GF-D8 (cell line): ENCODE results near the gene GAK.
"Not testable (repeated sequence)": the region's sequence is repeated elsewhere in the genome, so short reads cannot be mapped to it uniquely, and the experiment has no call there.

Experiments
- DNase-seq: peaks from one replicate; lab custom pipeline; 2025; lab: John Stamatoyannopoulos, UW

GAK gene

GRCh38 chr4:952881-953573, 20.9 kb upstream of the GAK start:
- no peak for DNase-seq

DNA sequence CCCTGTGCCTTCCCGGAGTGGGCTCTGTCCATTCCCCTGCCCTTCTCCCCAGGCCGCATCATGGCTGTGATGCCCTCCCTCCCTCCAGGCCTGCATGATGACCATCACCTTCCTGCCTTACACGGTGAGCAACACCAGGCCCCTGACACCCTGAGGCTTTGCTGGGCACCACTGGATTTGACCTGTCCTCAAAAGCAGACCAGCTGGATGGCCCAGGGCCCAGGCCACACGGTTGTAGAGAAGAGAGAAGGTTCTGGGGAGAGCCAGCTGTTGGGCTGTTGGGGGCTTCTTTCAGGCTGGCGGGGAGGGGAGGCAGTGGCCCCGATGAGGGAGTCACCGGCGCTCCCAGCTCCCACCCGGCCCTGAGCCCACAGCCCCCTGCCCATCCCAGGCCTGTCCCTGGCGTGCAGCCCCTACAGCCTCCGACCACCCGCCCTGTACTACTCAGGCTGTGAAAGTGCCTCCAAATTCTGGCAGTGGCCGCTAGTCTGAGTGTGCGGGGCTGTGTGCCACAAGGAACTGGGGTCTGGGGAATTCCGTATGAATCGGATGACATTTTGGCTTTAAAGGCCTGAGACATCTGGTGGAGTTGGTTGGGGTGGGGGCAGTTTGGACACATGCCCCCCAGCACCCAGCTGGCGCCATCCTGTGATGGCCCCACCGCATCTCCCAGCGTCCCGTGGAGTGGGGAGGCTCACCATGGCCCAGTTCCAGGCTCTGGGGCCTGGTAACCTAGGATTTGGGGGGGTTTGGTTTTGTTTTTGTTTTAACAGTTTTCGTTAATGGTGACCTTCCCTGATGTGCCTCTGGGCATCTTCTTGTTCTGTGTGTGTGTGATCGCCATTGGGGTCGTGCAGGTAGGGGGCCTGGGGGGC, 19.7 kb upstream of the GAK start:
- DNase-seq = no peak

GRCh38 chr4:951186-951585, 19.1 kb upstream of the GAK start:
- DNase-seq = no peak

GRCh38 chr4:950136-951020, 18.3 kb upstream of the GAK start:
- DNase-seq = no peak

- DNase-seq = no peak
Measured at GRCh38 chr4:949656-950055, 17.5 kb upstream of the GAK start.

- DNase-seq = no peak
Measured at GRCh38 chr4:948936-949300, 16.8 kb upstream of the GAK start.

DNA sequence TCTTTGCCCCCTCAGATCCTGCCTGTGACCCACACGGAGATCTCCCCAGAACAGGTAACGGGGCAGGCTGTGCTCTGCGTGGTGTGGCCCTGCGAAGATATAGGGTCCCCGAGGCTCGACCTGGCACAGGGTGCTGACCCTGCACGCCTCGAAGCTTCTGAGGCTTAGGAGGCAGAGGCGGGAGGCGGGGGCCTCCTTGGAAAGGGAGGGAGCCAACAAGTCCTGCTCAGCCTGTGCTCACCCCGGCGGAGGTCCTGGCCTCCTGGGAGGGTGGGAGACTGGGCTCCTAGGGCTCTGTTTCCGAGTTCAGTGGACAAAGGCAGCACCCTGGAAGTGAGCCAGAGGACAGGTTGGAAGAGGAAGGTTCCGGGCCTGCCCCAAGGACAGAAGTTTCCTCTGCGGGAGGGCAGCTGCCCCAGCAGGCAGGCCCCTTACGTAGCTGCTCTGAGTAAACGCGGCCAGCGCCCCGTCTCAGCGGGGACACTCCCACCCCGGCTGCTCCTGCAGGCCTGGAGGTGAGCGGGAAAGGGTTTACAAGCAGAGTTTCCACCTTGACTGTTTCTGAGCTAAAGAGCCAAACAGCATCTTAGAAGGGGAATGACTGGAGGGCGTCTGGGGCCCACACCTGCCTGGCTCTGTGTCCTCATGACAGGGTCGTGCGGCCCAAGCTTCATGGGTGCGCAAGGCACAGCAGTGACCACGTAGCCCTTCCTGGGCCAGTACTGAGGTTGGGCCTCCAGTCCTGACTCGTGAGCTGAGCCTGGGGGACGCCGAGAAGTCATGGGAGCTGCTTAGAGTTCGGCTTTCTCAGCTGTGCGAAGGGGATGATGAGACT, 16.2 kb upstream of the GAK start:
- DNase-seq = no peak

GRCh38 chr4:947491-947971, 15.4 kb upstream of the GAK start:
- no peak for DNase-seq

- DNase-seq = no peak
Measured at GRCh38 chr4:946517-947471, 14.7 kb upstream of the GAK start.

- no peak for DNase-seq
Measured at GRCh38 chr4:946103-946450, 14.0 kb upstream of the GAK start.

- DNase-seq = no peak
Measured at GRCh38 chr4:945274-946102, 13.4 kb upstream of the GAK start.

GRCh38 chr4:939508-939907, 7.4 kb upstream of the GAK start:
- DNase-seq = not testable (repeated sequence)

DNA sequence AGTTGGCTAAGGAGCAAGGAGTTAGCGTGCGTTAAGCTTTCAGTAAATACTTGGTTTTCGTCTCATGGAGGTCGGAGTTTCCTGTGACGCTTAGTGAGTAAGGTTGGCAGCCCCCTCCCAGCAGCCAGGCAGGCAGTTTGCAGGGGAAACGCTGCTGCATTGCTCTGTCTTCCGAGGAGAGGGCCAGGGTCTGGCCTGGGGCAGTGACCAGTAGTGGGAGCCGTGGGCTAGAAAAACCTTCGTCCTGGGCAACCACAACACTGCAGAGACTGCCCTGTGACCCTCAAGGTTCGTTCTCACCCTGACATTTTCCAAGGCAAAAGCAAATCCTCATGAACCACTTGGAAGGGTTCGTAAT, 576 bp upstream of the GAK start:
- no peak for DNase-seq

DNA sequence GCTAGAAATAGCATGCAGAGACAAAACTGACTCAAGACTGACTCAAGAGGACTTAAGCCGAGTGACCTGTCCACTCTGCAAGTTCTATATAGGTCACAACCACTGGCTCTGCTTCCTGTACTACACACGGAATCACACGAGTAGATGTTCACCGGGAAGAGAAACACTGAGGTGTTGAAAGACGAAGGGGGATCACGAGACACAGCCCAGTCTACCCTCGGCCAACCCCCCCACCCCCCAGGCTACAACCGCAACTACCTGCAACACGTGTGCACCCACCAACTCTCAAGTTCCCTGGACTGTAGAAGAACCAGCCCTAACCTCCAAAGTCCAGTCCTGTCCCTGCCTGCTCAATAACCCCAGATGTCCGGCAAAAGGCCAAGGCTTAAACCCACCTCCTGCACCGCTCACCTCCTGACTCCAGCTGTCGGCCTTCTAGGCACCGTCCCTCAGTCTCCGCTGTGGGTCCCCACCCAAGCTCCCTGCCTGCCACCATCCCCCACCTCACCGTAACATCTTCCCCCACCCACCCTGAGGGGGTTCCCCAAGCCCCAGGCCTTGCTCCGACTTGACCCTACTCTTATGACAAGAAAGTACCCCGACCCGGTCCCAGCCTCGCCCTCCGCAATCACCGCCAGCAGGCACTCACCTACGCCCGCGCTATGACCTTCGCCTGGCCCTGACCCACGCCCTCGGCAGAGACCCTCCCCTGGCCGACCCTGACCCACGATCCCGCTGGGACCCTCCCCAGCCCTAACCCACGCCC, 739 bp downstream of the GAK start:
- DNase-seq = no peak

DNA sequence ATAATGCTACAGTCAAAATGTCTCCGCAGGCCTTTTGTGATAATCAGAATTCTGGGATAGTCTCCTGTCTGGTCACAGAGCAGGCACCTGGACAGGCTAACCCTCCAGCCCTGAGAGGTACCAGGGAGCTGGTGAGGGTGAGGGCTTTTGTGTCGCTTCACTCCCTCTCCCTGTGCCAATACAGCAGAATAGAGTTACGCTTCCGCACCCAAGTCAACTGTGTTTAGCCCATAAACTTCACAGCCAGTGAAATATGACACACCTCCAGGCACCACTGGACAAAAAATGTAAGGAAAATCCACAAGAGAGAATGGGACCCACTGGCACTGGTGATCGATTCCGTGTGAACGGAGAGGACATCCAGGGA, 1.3 kb downstream of the GAK start:
- no peak for DNase-seq

DNA sequence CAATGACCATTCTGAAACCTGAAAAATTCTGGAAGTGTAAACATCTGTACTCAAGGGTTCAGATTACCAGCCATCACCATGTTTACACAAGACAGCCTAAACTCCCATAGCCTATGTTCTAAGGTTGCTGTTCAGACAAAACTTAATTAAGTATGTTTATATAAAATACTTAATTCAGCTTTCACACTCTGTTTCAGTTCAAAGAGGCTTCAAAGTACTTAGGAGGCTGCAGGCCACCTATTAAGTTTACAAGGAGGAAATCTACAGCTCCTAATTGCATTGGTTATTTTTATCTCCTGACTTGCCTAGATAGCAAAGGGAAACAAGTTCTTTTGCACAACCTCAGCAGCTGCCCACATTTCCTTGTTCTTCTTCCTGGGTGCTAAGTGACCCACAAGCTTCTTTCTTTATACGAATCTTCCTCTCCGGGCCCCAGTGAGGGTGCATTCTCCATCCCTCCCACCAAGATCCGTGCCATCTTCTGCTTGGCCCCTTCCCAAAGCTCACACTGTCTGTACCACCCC, 2.0 kb downstream of the GAK start:
- DNase-seq = peak; percentile 81

DNA sequence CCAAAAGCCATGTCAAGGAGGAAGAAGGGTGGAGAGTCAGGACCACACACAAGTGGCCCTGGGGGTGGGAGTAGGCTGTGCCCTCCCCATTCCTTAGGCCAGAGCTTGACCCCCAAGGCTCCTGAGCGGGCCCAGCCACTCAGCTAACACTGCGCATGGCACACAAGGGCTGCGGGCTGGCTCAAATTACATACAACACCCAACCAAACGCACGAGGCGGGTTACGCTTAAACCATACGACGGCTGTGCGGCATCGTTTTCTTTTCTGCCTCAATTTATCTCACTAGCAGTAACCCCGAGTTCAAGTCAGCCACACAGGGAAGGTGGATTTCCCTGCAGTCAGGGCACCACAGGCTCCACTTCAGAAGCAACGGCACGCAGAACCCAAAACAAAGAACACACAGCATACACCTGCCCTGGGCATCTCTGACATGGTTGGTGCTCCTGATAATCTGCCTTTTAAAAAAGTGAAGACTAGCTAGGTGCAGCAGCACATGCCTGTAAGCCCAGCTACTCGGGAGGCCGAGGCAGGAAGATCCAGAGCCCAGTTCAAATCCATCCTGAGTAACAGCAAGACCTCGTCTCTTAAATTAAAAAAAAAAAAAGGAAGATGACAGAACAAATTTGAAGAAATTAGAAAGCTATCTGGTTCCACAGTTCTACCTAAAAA, 2.9 kb downstream of the GAK start:
- DNase-seq = no peak

DNA sequence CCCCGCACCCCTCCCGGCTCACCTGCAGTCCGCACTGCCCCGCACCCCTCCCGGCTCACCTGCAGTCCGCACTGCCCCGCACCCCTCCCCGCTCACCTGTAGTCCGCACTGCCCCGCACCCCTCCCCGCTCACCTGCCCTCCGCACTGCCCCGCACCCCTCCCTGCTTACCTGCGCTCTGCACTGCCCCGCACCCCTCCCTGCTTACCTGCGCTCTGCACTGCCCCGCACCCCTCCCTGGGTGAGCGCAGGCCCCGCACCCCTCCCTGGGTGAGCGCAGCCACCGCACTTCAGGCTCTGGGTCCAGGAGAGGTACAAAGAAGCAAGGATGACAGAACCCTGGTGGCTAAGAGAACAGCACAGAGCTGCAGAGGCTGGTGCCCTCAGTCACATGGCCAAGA, 4.5 kb downstream of the GAK start:
- DNase-seq = not testable (repeated sequence)
